ENCODE data around the gene LMAN1. TPM values are rescaled to one million over a fixed set of nuclear protein-coding genes. Genes with fewer than 3 reads are reported as not detected.
A peak's percentile ranks its signal among the peaks of the same experiment; 100 is the strongest.

The LMAN1 gene, protein sequence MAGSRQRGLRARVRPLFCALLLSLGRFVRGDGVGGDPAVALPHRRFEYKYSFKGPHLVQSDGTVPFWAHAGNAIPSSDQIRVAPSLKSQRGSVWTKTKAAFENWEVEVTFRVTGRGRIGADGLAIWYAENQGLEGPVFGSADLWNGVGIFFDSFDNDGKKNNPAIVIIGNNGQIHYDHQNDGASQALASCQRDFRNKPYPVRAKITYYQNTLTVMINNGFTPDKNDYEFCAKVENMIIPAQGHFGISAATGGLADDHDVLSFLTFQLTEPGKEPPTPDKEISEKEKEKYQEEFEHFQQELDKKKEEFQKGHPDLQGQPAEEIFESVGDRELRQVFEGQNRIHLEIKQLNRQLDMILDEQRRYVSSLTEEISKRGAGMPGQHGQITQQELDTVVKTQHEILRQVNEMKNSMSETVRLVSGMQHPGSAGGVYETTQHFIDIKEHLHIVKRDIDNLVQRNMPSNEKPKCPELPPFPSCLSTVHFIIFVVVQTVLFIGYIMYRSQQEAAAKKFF
- 60.8 TPM for total RNA-seq

DNA sequence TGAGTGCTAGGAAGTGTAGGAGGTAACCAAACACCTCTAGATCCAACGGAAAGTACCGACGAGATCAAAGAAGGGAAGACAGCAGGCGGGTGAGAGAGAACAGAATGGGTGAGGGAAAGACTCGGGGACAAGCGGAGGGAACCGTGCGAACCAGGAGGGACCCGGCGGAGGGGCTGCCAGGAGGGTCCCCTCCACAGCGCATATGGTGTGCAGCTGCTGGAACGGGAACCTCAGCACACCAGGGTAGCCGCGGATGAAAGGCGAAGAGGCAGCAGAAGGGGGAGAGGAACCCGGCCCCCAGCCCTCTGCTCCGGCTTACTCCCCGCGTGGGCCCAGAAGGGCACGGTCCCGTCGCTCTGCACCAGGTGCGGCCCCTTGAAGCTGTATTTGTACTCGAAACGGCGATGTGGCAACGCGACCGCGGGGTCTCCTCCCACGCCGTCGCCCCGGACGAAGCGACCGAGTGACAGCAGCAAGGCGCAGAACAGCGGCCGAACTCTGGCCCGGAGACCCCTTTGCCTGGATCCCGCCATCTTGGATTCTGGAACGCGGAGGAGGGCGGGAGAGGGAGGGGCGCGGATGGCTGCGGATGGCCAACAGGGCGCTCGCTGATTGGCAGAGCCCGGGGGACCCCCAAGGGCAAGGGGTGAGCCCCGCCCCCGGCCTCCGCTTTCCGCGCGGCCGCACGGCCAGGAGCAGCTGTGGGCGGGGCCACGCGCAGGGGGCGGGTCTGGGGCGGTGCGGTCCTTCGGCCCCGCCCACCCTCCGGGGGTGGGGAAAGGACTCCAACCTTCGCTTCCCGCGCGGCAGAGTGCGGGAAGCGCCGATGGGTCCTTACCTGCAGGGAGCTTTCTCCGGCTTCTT is at the start of gene LMAN1:
TSS of gene LMAN1 (minus strand) at position 554 of the 864 bp plus-strand sequence. CDS start at position 533, 21 bp downstream.
- peaks cover 0 to 12% of the 10 kb centered on the region in 2 donors for H3K36me3 ChIP-seq
- no peaks in the 10 kb centered on the region for H3K27me3 ChIP-seq
- TF ChIP-seq, protein P1, sequence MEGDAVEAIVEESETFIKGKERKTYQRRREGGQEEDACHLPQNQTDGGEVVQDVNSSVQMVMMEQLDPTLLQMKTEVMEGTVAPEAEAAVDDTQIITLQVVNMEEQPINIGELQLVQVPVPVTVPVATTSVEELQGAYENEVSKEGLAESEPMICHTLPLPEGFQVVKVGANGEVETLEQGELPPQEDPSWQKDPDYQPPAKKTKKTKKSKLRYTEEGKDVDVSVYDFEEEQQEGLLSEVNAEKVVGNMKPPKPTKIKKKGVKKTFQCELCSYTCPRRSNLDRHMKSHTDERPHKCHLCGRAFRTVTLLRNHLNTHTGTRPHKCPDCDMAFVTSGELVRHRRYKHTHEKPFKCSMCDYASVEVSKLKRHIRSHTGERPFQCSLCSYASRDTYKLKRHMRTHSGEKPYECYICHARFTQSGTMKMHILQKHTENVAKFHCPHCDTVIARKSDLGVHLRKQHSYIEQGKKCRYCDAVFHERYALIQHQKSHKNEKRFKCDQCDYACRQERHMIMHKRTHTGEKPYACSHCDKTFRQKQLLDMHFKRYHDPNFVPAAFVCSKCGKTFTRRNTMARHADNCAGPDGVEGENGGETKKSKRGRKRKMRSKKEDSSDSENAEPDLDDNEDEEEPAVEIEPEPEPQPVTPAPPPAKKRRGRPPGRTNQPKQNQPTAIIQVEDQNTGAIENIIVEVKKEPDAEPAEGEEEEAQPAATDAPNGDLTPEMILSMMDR (IDR thresholded peaks at IDR 0.05): no peak
- peaks cover 0 to 5% of the 10 kb centered on the region in 2 donors for H3K4me1 ChIP-seq
- DNase-seq (ENCODE audit: low spot score in 2 of 2): peak; percentile 82 to 97
- intact Hi-C loops (cut with DNase I): loop anchor here (1.0 to 5.0 kb wide), 2 partner anchors 219 to 687 kb away; partner anchors contain the start of gene MALT1
- H3K9me3 ChIP-seq: no peaks in the 10 kb centered on the region
- H3K27ac ChIP-seq: peak within 1 kb of the TSS; percentile 73 to 79
- H3K4me3 ChIP-seq: peak within 1 kb of the TSS; percentile 67 to 72

DNA sequence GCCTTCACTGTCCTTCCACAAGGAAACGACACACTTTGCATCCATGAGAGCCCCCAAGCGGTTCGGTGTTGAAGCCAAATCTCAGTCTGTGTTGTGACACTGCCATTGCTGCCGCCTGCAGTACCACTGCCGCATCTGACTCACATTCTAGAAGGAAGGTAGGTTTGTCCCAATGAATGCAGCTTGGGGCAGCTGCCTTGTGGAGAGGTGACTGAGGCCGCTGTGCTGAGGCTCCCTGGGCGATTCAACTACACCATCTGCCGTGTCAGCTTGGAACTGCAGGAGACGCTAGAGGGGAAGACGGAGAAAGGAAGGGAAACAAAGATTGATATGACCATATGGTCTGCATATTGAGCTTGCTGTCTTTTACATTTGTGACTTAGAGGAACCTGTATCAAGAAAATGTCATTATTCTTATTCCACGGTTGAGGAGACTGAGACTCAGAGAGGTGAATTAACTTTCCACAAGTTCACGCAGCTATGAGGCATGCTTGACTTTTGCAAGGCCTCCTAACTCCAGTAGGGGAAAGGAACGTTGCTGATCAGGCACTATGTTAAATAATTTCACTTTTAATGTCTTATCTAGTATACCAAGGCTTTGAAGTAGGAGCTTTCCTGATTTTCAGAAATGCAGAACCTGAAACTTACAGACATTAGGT is 43.5 kb upstream of the LMAN1 start:
- Histone ChIP-seq H3K9me3 (no peaks in the 10 kb centered on the region), H3K27ac (no peak overlapping the region), H3K27me3 (no peaks in the 10 kb centered on the region), H3K36me3 (no peaks in the 10 kb centered on the region), H3K4me3 (no peak overlapping the region), H3K4me1 (no peaks in the 10 kb centered on the region)
- TF ChIP-seq, protein P1 (IDR thresholded peaks at IDR 0.05): peak; percentile 64 to 91 (median 90)
- peak in 1 of 2 donors; percentile 67 for DNase-seq (ENCODE audit: low spot score in 2 of 2)
- intact Hi-C loops (cut with DNase I): loop anchor here (2.0 kb wide), 2 partner anchors 94 to 154 kb away; no protein-coding TSS in a partner anchor

GRCh38 chr18:59400407-59400806 is 41.3 kb upstream of the LMAN1 start:
- TF ChIP-seq, protein P1 (IDR thresholded peaks at IDR 0.05): no peak
- Histone ChIP-seq H3K36me3 (no peaks in the 10 kb centered on the region), H3K4me1 (no peaks in the 10 kb centered on the region), H3K27me3 (no peaks in the 10 kb centered on the region), H3K4me3 (no peak overlapping the region), H3K27ac (no peak overlapping the region), H3K9me3 (no peaks in the 10 kb centered on the region)
- intact Hi-C loops (cut with DNase I): no loop called here
- DNase-seq (ENCODE audit: low spot score in 2 of 2): no peak

DNA sequence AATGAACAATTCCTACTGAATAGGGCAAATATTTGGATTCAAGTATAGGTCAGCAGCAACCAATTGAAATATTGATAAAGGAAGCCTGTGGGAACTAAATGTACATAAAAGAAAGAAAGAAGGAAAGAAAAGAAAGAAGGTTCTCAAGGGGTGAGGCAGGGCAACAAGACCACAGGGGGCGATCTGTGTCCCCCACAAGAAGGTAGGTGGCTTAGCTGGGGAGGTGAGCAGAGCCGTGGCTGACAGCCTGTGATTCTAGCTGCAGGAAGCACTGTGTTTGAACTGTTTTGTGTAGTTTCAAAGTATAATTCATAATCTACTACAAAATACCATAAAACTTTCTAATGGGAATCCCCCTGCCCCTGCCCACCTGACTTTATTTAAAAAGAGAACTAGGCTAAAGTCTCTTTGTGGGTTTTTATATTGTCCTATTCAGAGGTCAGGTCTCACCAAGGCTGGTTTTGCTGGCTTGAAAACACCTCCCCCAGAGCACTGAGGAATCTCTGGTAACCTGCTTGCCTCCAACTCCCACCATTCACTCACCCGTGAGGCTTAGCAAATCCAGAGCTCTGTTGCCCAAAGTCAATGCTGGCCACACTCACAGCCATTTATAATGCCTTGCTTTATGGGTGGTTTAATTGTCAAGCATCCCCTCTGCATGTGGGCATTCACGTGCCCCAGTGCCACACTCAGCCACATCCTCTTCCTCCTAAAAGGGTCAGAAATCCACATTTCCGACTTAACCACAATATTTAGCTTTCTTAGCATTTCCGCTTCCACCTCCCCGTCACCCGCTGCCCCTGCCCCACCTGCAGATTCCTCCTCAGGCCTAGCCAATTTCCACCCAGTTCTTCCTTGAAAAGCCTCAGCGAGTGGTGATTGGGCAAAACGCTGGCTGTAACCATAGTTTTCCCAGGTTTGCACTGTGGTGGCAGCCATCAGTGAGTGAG is 36.4 kb upstream of the LMAN1 start:
- no peaks in the 10 kb centered on the region for H3K9me3 ChIP-seq
- DNase-seq (ENCODE audit: low spot score in 2 of 2): no peak
- H3K27ac ChIP-seq: no peak overlapping the region
- no peaks in the 10 kb centered on the region for H3K4me1 ChIP-seq
- TF ChIP-seq, protein P1 (IDR thresholded peaks at IDR 0.05): no peak
- intact Hi-C loops (cut with DNase I): loop anchor here (10.0 kb wide), 1 partner anchor 311 kb away; no protein-coding TSS in a partner anchor
- no peaks in the 10 kb centered on the region for H3K27me3 ChIP-seq
- H3K4me3 ChIP-seq: no peak overlapping the region
- no peaks in the 10 kb centered on the region for H3K36me3 ChIP-seq

Data from ascending aorta (tissue), 2 donors.